ENCODE measurements around the gene ZNF423.

- TF ChIP-seq CTCF (IDR thresholded peaks at IDR 0.05; ENCODE audit: low read depth, low read length, poor library complexity, severe bottlenecking) (no peak), EZH2phosphoT487 (IDR thresholded peaks at IDR 0.05; ENCODE audit: borderline replicate concordance, low read length) (no peak)
These were observed 312.3 kb downstream of the ZNF423 start for GRCh38 chr16:49543631-49543946.

Measured in DOHH2 (cell line).